ENCODE data around the gene PNO1.

DNA sequence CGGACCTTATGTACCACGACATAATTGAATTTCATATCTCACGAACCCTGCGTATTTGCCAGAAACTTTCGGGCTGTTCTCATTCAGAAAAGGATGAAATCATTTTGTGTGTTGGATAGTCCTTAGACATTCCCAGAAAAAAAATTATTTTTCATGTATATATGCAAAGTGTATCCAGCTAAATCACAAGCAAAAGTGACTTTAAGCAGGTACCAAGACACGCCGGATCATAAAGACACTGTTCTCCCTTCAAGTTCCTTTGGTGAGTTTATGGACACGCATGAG is 35.1 kb upstream of the PNO1 start:
- TF ChIP-seq, protein P1, sequence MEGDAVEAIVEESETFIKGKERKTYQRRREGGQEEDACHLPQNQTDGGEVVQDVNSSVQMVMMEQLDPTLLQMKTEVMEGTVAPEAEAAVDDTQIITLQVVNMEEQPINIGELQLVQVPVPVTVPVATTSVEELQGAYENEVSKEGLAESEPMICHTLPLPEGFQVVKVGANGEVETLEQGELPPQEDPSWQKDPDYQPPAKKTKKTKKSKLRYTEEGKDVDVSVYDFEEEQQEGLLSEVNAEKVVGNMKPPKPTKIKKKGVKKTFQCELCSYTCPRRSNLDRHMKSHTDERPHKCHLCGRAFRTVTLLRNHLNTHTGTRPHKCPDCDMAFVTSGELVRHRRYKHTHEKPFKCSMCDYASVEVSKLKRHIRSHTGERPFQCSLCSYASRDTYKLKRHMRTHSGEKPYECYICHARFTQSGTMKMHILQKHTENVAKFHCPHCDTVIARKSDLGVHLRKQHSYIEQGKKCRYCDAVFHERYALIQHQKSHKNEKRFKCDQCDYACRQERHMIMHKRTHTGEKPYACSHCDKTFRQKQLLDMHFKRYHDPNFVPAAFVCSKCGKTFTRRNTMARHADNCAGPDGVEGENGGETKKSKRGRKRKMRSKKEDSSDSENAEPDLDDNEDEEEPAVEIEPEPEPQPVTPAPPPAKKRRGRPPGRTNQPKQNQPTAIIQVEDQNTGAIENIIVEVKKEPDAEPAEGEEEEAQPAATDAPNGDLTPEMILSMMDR (IDR thresholded peaks at IDR 0.05): no peak
- no peak for TF ChIP-seq POLR2AphosphoS5 (IDR thresholded peaks at IDR 0.05)
- TF ChIP-seq POLR2A (IDR thresholded peaks at IDR 0.05): no peak
